Mesothelial cell of epicardium (in vitro differentiated cells): ENCODE data around the gene LRRC8D. TPM values are rescaled to one million over a fixed set of nuclear protein-coding genes. Genes with fewer than 3 reads are reported as not detected.

Source experiments
- DNase-seq, 2 experiments: peaks; one replicate each; pipeline ENCODE4 v3.0.0; 2021; ENCODE audit warnings: low spot score in 2 of 2; ENCODE audit not compliant: unreplicated experiment in 2 of 2
- H3K27ac Mint-ChIP-seq: 2 replicates; pipeline ENCODE4 v1.8.0; 2021; ENCODE audit warnings: mixed read lengths
- H3K27me3 Mint-ChIP-seq: 2 replicates; pipeline ENCODE4 v1.8.0; 2021; ENCODE audit warnings: low read depth, mixed read lengths
- H3K36me3 Mint-ChIP-seq: 2 replicates; pipeline ENCODE4 v1.8.0; 2021; ENCODE audit warnings: mixed read lengths
- H3K4me1 Mint-ChIP-seq: 2 replicates; pipeline ENCODE4 v1.8.0; 2021; ENCODE audit warnings: mixed read lengths
- H3K4me3 Mint-ChIP-seq: 2 replicates; pipeline ENCODE4 v1.8.0; 2021; ENCODE audit warnings: mild to moderate bottlenecking, moderate library complexity, mixed read lengths
- H3K9me3 Mint-ChIP-seq: 2 replicates; pipeline ENCODE4 v1.8.0; 2021; ENCODE audit warnings: mixed read lengths
- CTCF ChIP-seq: fragments of 200-600 bp; sonication (generic); IDR thresholded peaks from one replicate; pipeline ENCODE4 v1.5.0; 2021; ENCODE audit warnings: antibody characterized with exemption; ENCODE audit not compliant: unreplicated experiment
- total RNA-seq: library from RNA; stranded (reverse); gene quantifications from 3 replicates; pipeline ENCODE4 v1.2.1, GENCODE V29; 2021

Gene LRRC8D
- total RNA-seq, 1 donor from 2014 or later: 22.6 TPM

- DNase-seq: no peak
These were observed 125.1 kb downstream of the LRRC8D start for GRCh38 chr1:89945852-89946476.

GRCh38 chr1:89946532-89946931, 125.7 kb downstream of the LRRC8D start:
- Mint-ChIP-seq H3K27me3 (no peaks in the 10 kb centered on the region), H3K36me3 (no peaks in the 10 kb centered on the region), H3K27ac (no peak overlapping the region), H3K4me3 (no peak overlapping the region), H3K4me1 (peaks cover 11% of the 10 kb centered on the region), H3K9me3 (no peaks in the 10 kb centered on the region)
- no peak for DNase-seq
- no peak for TF ChIP-seq CTCF

More at GRCh38 chr1:89945852-89946476, 125.1 kb downstream of the LRRC8D start:
- H3K27ac Mint-ChIP-seq: no peak overlapping the region
- no peaks in the 10 kb centered on the region for H3K27me3 Mint-ChIP-seq
- no peak for TF ChIP-seq CTCF
- H3K36me3 Mint-ChIP-seq: no peaks in the 10 kb centered on the region
- peaks cover 11% of the 10 kb centered on the region for H3K4me1 Mint-ChIP-seq
- H3K9me3 Mint-ChIP-seq: no peaks in the 10 kb centered on the region
- H3K4me3 Mint-ChIP-seq: no peak overlapping the region

DNA sequence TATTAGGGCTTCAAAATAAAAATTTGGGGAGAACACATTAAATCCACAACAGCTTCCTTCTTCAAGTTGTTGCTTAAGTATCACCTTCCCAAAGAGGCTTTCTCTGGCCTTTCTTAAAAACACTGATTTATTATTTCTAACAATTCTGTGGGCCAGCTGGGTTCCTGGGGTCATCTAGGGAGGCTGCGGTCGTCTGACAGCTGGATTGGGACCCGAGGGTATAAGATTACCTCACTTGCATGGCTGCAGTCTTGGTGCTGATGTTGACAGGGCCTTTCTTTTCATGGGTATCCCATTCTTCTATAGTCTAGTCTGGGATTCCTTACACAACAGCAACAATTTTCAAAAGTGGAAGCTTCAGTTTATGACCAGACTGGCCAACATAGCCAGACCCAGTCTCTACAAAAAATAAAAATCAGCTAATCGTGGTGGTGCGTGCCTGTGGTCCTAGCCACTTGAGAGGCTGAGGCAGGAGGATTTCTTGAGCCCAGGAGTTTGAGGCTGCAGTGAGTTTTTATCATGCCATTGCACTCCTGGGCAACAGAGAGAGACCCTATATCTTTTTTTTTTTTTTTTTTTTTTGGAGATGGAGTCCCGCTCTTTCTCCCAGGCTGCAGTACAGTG, 128.0 kb downstream of the LRRC8D start:
- Mint-ChIP-seq H3K4me1 (peaks cover 2% of the 10 kb centered on the region), H3K9me3 (no peaks in the 10 kb centered on the region), H3K27me3 (no peaks in the 10 kb centered on the region), H3K27ac (no peak overlapping the region), H3K4me3 (no peak overlapping the region), H3K36me3 (no peaks in the 10 kb centered on the region)
- TF ChIP-seq CTCF: no peak
- no peak for DNase-seq

DNA sequence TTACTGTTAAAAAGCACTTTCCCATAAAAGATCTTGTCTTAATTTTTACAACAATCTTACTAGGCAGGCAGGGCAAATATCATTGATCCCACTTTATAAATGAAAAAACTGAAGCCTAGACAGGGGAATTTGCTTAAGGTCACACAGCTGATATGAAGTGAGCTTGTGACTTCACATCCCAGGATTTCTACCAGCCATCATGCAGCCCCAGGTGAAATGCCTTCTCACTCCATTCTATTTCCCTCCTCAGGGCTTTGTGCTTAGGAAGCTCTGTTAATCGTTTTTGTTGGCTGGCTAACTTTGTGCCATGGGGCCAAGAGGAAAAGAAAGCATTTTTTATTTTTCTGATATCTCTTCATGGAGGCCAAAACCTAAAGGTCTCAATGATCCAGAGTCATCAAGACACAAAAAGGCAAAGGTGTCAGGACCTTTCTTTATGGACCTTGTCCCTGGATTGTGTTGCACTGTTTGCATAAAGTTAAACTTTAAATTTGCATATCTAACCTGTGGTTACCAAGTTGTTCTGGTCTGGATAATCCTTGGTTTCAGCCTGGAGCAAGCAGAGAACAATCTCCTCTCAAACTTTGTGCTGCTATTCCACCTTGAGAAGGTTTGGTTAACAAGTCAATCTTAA, 129.3 kb downstream of the LRRC8D start:
- no peaks in the 10 kb centered on the region for H3K27me3 Mint-ChIP-seq
- H3K36me3 Mint-ChIP-seq: no peaks in the 10 kb centered on the region
- peaks cover 5% of the 10 kb centered on the region for H3K4me1 Mint-ChIP-seq
- H3K9me3 Mint-ChIP-seq: no peaks in the 10 kb centered on the region
- TF ChIP-seq CTCF: no peak
- no peak overlapping the region for H3K27ac Mint-ChIP-seq
- DNase-seq: no peak
- no peak overlapping the region for H3K4me3 Mint-ChIP-seq

GRCh38 chr1:89950703-89951102, 129.9 kb downstream of the LRRC8D start:
- no peaks in the 10 kb centered on the region for H3K36me3 Mint-ChIP-seq
- H3K9me3 Mint-ChIP-seq: no peaks in the 10 kb centered on the region
- no peak overlapping the region for H3K4me3 Mint-ChIP-seq
- no peak for DNase-seq
- TF ChIP-seq CTCF: no peak
- H3K4me1 Mint-ChIP-seq: peaks cover 8% of the 10 kb centered on the region
- no peak overlapping the region for H3K27ac Mint-ChIP-seq
- no peaks in the 10 kb centered on the region for H3K27me3 Mint-ChIP-seq
